Ovary (tissue), 9 donors: Measurements from ENCODE around the gene SLC41A3. TPM values are rescaled to one million over a fixed set of nuclear protein-coding genes. Genes with fewer than 3 reads are reported as not detected.

Experiments
- DNase-seq, 5 donors: peaks; one replicate each; pipeline ENCODE4 v3.0.0-alpha.2; 2019 to 2020
- H3K27ac ChIP-seq, 2 donors: fragments of 200-600 bp; one replicate each; pipeline versions ENCODE4 v1.5.1 to v1.8.0; 2019 to 2022
- H3K27me3 ChIP-seq: fragments of 200-600 bp; one replicate; pipeline ENCODE4 v1.8.0; 2022
- H3K36me3 ChIP-seq: fragments of 200-600 bp; sonication (generic); one replicate; pipeline ENCODE4 v1.5.1; 2019
- H3K4me1 ChIP-seq: one replicate; pipeline ENCODE4 v1.8.1; 2013; ENCODE audit warnings: mild to moderate bottlenecking, moderate library complexity; ENCODE audit not compliant: insufficient read depth
- H3K4me3 ChIP-seq: fragments of 200-600 bp; sonication (generic); one replicate; pipeline ENCODE4 v1.5.1; 2017
- H3K9me3 ChIP-seq, 2 donors: fragments of 200-600 bp in 1 of 2; sonication (generic) in 1 of 2; one replicate each; pipeline versions ENCODE4 v1.5.1 to v1.8.1; 2013 to 2019; ENCODE audit warnings: mild to moderate bottlenecking in 1 of 2, moderate library complexity in 1 of 2
- EP300 ChIP-seq: sonication (generic); formaldehyde crosslinking; IDR thresholded peaks from one replicate; pipeline ENCODE4 v1.6.1; 2017; ENCODE audit warnings: antibody characterized with exemption
- POLR2A ChIP-seq: fragments of 450-650 bp; IDR thresholded peaks from one replicate; pipeline ENCODE4 v1.6.1; 2017; ENCODE audit warnings: antibody characterized with exemption, mild to moderate bottlenecking, moderate library complexity
- whole genome bisulfite sequencing, 3 donors: extraction: QIAGEN DNeasy Blood & Tissue Kit in 1 of 3; methylation state at CpG; one replicate each; pipeline versions ENCODE4 v1.1.5 to v1.1.7; 2013 to 2017; 5-methylcytosine and 5-hydroxymethylcytosine counted together
- intact Hi-C, 4 donors: fragments of 100-400 bp; cut with DNase I; formaldehyde crosslinking; loops; one replicate each; pipeline versions ENCODE4 v1.11.0 to v1.15.1; 2022 to 2023
- polyA plus RNA-seq, 2 donors: library from polyadenylated mRNA; stranded (reverse); fragments of 200-250 nt in 1 of 2; fragments of 350-450 nt in 1 of 2; fragmentation: Illumina TruSeq in 1 of 2; extraction: RNeasy Lipid Tissue Mini Kit (QIAGEN cat#74804) in 1 of 2; gene quantifications; one replicate each; pipeline ENCODE4 v1.2.3, GENCODE V29; 2013 to 2014
- total RNA-seq, 7 donors: library from RNA; depleted of rRNA in 2 of 7; stranded (reverse); fragments of >200 nt in 2 of 7; fragmentation: NEBNext Ultra II Directional in 3 of 7; extraction: Animal tissue kit (Norgen Biotek cat#: 25700) in 3 of 7; gene quantifications; one replicate each; pipeline versions ENCODE4 v1.1.0 to v1.2.4, GENCODE V29; 2016 to 2023
- TF ChIP-seq, protein P1 (sequence below), 3 donors: fragments of 450-650 bp in 2 of 3; fragments of 200-600 bp in 1 of 3; IDR thresholded peaks; one replicate each; pipeline versions ENCODE4 v1.5.1 to v1.8.0; 2016 to 2022; ENCODE audit warnings: antibody characterized with exemption in 3 of 3, mild to moderate bottlenecking in 1 of 3
- donor health status: DM: no; HTN: no; CAD: no; lungs with moderate emphysema.
- donor health status: DM: no; HTN: no; CAD: no.
- donor health status: Bipolar disorder and iron deficiency.
- donor health status: DM: yes; HTN: yes; CAD: no.
- donor health status: DM: no; HTN: no; CAD: no.
- donor health status: DM: yes; HTN: yes; CAD: no.

SLC41A3 gene
- total and polyA plus RNA-seq, 9 donors = 58.1 to 107 (median 77.7) TPM

GRCh38 chr3:126126286-126126685 lies 42.4 kb upstream of the SLC41A3 start:
- DNase-seq = peak in 3 of 5 donors; percentile 2 to 23 (median 8)

DNA sequence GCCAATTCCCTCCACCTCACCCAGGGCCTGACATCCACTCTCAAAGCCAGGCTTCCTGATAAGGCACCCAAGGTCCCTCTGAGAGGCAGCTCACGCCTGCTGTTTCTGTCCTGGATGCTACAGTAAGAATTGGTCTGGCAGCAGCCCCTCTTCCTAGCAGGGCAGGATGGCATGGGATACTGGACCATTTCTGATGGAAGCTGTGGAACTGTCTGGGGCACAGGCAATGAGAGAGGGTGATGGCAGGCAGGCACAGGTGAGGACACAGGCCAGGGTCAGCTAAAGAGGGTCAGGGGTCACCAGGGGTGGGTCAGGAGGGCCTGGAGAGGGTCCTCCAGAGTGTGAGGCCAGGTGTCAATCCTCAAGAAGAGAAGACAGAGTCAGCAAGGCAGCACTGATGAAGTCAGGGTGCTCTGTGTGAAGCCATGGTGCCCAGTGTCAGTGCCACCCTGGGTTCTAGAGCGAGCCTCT lies 41.9 kb upstream of the SLC41A3 start:
- H3K27ac ChIP-seq = no peak overlapping the region
- intact Hi-C loops = no loop called here
- no peaks in the 10 kb centered on the region for H3K4me1 ChIP-seq
- H3K27me3 ChIP-seq = no peaks in the 10 kb centered on the region
- WGBS, 3 donors = 48 to 92% (median 70%) methylated on average over 2 of the region's 2 CpGs
- TF ChIP-seq, protein P1, sequence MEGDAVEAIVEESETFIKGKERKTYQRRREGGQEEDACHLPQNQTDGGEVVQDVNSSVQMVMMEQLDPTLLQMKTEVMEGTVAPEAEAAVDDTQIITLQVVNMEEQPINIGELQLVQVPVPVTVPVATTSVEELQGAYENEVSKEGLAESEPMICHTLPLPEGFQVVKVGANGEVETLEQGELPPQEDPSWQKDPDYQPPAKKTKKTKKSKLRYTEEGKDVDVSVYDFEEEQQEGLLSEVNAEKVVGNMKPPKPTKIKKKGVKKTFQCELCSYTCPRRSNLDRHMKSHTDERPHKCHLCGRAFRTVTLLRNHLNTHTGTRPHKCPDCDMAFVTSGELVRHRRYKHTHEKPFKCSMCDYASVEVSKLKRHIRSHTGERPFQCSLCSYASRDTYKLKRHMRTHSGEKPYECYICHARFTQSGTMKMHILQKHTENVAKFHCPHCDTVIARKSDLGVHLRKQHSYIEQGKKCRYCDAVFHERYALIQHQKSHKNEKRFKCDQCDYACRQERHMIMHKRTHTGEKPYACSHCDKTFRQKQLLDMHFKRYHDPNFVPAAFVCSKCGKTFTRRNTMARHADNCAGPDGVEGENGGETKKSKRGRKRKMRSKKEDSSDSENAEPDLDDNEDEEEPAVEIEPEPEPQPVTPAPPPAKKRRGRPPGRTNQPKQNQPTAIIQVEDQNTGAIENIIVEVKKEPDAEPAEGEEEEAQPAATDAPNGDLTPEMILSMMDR (IDR thresholded peaks at IDR 0.05) = no peak
- TF ChIP-seq POLR2A = no peak
- TF ChIP-seq EP300 = no peak
- no peaks in the 10 kb centered on the region for H3K36me3 ChIP-seq
- DNase-seq = peak in 2 of 5 donors; percentile 5 to 9
- no peaks in the 10 kb centered on the region for H3K9me3 ChIP-seq
- H3K4me3 ChIP-seq = no peak overlapping the region

More at GRCh38 chr3:126126286-126126685, 42.4 kb upstream of the SLC41A3 start:
- no peak overlapping the region for H3K27ac ChIP-seq
- no peaks in the 10 kb centered on the region for H3K4me1 ChIP-seq
- intact Hi-C loops = no loop called here
- H3K36me3 ChIP-seq = no peaks in the 10 kb centered on the region
- H3K27me3 ChIP-seq = no peaks in the 10 kb centered on the region
- TF ChIP-seq, protein P1 (IDR thresholded peaks at IDR 0.05) = no peak
- TF ChIP-seq POLR2A = no peak
- TF ChIP-seq EP300 = no peak
- no peaks in the 10 kb centered on the region for H3K9me3 ChIP-seq
- WGBS, 3 donors = 77 to 86% (median 80%) methylated on average over 10 to 12 of the region's 12 CpGs
- no peak overlapping the region for H3K4me3 ChIP-seq

GRCh38 chr3:126125341-126125740 lies 41.4 kb upstream of the SLC41A3 start:
- no peaks in the 10 kb centered on the region for H3K36me3 ChIP-seq
- intact Hi-C loops = no loop called here
- no peaks in the 10 kb centered on the region for H3K27me3 ChIP-seq
- WGBS, 3 donors = 84 to 88% (median 88%) methylated on average over 5 of the region's 5 CpGs
- H3K4me1 ChIP-seq = no peaks in the 10 kb centered on the region
- H3K4me3 ChIP-seq = no peak overlapping the region
- no peaks in the 10 kb centered on the region for H3K9me3 ChIP-seq
- TF ChIP-seq EP300 = no peak
- TF ChIP-seq POLR2A = no peak
- TF ChIP-seq, protein P1 (IDR thresholded peaks at IDR 0.05) = no peak
- no peak overlapping the region for H3K27ac ChIP-seq
- DNase-seq = peak in 2 of 5 donors; percentile 2 to 7

GRCh38 chr3:126124896-126125295 lies 41.0 kb upstream of the SLC41A3 start:
- Histone ChIP-seq H3K4me3 (no peak overlapping the region), H3K36me3 (no peaks in the 10 kb centered on the region), H3K9me3 (no peaks in the 10 kb centered on the region), H3K4me1 (no peaks in the 10 kb centered on the region), H3K27me3 (no peaks in the 10 kb centered on the region), H3K27ac (no peak overlapping the region)
- TF ChIP-seq POLR2A (no peak), EP300 (no peak)
- TF ChIP-seq, protein P1 (IDR thresholded peaks at IDR 0.05) = no peak
- intact Hi-C loops = no loop called here
- 83 to 89% (median 88%) methylated on average over 9 of the region's 9 CpGs for WGBS, 3 donors
- peak in 2 of 5 donors; percentile 3 to 8 for DNase-seq
